ENCODE data around the gene CLCN7.
"Not testable (repeated sequence)": the region's sequence is repeated elsewhere in the genome, so short reads cannot be mapped to it uniquely, and the experiment has no call there.

CLCN7 gene

GRCh38 chr16:1487395-1488053 is 12.7 kb upstream of the CLCN7 start:
- DNase-seq (ENCODE audit: low spot score), result no peak

GRCh38 chr16:1486551-1487390 is 11.9 kb upstream of the CLCN7 start:
- no peak for DNase-seq (ENCODE audit: low spot score)

GRCh38 chr16:1485847-1486496 is 11.1 kb upstream of the CLCN7 start:
- no peak for DNase-seq (ENCODE audit: low spot score)

- no peak for DNase-seq (ENCODE audit: low spot score)
These were observed 7.3 kb upstream of the CLCN7 start for GRCh38 chr16:1481906-1482835.

GRCh38 chr16:1478937-1479336 is 4.1 kb upstream of the CLCN7 start:
- DNase-seq (ENCODE audit: low spot score), result not testable (repeated sequence)

- DNase-seq (ENCODE audit: low spot score), result no peak
These were observed 2.2 kb upstream of the CLCN7 start for GRCh38 chr16:1477033-1477432.

GRCh38 chr16:1475552-1476114 is 805 bp upstream of the CLCN7 start:
- DNase-seq (ENCODE audit: low spot score), result no peak

- DNase-seq (ENCODE audit: low spot score), result peak; percentile 23
These were observed 589 bp downstream of the CLCN7 start for GRCh38 chr16:1474082-1474795.

GRCh38 chr16:1472974-1473373 is 1.9 kb downstream of the CLCN7 start:
- peak; percentile 16 for DNase-seq (ENCODE audit: low spot score)

- no peak for DNase-seq (ENCODE audit: low spot score)
These were observed 3.1 kb downstream of the CLCN7 start for GRCh38 chr16:1471569-1472194.

- DNase-seq (ENCODE audit: low spot score), result no peak
These were observed 4.2 kb downstream of the CLCN7 start for GRCh38 chr16:1470481-1471251.

GRCh38 chr16:1469693-1470201 is 5.1 kb downstream of the CLCN7 start:
- DNase-seq (ENCODE audit: low spot score), result peak; percentile 69

GRCh38 chr16:1469141-1469540 is 5.7 kb downstream of the CLCN7 start:
- DNase-seq (ENCODE audit: low spot score), result not testable (repeated sequence)

- DNase-seq (ENCODE audit: low spot score), result no peak
These were observed 6.4 kb downstream of the CLCN7 start for GRCh38 chr16:1468426-1468810.

- no peak for DNase-seq (ENCODE audit: low spot score)
These were observed 7.8 kb downstream of the CLCN7 start for GRCh38 chr16:1466968-1467521.

GRCh38 chr16:1466054-1466453 is 8.8 kb downstream of the CLCN7 start:
- DNase-seq (ENCODE audit: low spot score), result no peak

GRCh38 chr16:1465567-1465915 is 9.3 kb downstream of the CLCN7 start:
- no peak for DNase-seq (ENCODE audit: low spot score)

GRCh38 chr16:1464894-1465566 is 9.8 kb downstream of the CLCN7 start:
- DNase-seq (ENCODE audit: low spot score), result no peak
